Measurements from ENCODE around the gene GBP7.

Gene GBP7

DNA sequence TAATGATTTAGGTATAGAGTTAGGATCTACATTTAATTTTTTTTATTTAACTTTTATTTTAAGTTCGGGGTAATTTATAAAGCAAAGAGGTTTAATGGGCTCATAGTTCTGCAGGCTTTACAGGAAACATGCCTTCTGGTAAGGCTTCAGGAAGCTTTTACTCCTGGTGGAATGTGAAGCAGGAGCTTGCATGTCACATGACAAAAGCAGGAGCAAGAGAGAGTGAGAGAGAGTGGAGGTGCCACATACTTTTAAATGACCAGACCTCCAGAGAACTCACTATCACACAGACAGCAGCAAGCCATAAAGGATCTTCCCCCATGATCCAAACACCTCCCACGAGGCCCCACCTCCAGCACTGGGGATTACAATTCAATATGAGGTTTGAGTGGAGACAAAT, 32.3 kb downstream of the GBP7 start:
- TF ChIP-seq, protein P1, sequence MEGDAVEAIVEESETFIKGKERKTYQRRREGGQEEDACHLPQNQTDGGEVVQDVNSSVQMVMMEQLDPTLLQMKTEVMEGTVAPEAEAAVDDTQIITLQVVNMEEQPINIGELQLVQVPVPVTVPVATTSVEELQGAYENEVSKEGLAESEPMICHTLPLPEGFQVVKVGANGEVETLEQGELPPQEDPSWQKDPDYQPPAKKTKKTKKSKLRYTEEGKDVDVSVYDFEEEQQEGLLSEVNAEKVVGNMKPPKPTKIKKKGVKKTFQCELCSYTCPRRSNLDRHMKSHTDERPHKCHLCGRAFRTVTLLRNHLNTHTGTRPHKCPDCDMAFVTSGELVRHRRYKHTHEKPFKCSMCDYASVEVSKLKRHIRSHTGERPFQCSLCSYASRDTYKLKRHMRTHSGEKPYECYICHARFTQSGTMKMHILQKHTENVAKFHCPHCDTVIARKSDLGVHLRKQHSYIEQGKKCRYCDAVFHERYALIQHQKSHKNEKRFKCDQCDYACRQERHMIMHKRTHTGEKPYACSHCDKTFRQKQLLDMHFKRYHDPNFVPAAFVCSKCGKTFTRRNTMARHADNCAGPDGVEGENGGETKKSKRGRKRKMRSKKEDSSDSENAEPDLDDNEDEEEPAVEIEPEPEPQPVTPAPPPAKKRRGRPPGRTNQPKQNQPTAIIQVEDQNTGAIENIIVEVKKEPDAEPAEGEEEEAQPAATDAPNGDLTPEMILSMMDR (IDR thresholded peaks at IDR 0.05): no peak

DNA sequence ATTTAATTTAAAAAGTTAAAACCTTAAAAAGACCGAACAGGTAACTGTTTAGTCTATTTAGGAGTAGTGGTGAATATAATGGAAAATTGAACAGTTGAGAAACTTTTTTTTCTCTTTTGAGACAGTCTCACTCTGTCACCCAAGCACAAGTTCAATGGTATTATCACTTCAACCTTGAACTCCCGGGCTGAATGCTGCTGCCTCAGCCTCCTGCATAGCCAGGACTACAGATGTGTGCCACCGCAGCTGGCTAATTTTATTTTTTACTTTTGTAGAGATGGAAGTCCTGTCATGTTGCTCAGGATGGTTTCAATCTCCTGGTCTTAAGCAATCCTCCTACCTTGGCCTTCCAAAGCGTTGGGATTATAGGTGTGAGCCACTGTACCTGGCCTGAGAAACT, 33.6 kb downstream of the GBP7 start:
- TF ChIP-seq, protein P1 (IDR thresholded peaks at IDR 0.05): no peak

DNA sequence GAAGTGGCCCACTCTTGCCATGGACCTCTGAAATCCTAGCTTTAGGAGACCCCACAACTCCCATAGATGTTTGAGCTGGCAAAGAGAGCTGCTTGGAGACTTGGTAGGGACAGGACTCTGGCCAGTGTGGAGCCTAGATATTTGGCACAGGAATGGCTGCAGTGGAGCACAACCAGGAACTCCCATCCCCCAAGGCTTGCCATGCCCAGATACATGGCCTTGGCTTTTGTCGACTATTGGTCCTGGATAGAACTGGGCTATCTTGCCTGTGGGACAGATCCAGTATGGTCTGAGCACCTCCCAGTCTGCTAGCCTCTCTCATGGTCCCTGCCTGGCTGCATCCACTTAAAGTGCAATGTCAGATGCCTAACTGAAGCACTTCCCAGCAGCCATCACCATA, 42.1 kb downstream of the GBP7 start:
- TF ChIP-seq, protein P1 (IDR thresholded peaks at IDR 0.05): no peak

DNA sequence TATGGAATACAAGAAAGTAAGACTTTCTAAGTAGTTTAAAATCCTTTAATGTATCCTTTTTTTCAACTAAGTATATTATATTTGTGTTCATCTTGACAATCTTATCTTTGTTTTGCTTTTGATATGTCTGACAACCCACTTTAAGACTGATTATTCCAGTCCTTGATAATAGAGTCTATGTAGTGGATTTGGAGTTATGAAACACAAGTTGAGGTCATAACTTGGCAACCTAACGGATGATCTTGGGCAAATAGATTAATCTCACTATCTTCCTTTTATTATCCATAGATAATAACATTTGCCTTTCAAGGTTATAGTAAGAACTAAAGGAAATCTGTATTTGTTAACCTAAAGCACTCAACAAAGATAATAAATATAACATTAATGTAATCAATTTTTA, 45.1 kb downstream of the GBP7 start:
- TF ChIP-seq, protein P1 (IDR thresholded peaks at IDR 0.05): no peak

DNA sequence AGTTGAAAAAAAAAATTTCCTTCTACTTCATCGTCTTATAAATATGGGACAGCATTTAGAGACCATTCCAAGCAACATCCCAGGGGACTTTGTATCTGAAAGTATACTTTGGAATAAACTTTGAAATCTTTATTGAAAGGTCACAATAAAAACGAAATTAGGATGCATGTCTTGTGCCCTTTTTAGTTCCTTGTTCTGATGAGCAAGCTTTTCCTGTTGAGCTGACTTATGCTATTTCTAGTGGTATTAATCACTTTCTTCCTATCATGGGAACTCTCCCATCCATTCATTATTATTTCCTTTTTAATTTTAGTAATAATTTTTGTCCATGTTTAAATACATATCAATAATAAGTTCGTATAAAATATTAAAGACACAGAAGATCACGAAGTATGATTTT, 45.9 kb downstream of the GBP7 start:
- TF ChIP-seq, protein P1 (IDR thresholded peaks at IDR 0.05): no peak

DNA sequence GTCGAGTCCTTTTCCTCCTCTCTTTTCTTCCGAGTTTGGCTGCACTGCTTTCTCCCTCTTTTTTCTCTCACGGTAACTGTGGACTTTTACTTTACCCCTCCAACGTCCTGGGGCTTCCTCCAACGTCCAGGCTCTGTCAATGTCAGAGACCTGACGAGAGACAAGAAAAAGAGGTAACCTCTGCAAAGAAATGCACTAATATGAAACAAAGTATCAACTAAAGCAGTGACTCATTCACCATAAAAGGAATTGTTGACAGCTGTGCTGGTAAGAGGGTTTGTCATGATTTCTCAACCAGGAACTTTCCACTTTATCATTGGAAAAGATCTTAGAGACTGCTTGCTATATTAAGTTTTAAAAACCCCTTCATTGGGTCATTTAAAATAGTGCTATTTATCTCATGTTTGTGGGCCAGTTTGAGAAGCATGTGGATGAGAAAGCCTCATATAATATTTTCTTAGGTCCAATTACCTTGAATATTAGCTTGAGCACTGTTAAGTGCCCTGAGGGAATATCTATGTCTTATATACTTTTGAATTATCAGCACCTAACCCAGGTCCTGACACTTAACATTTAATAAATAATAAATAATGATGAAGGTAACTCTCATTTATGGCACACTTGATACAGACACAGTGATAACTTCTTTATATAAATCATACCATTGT, 49.8 kb downstream of the GBP7 start, which contains the start of gene GBP2:
GBP2 (minus strand) TSS at position 202 of the 668 bp plus-strand sequence. CDS start 4,148 bp downstream, outside the sequence.
- TF ChIP-seq, protein P1 (IDR thresholded peaks at IDR 0.05): no peak

DNA sequence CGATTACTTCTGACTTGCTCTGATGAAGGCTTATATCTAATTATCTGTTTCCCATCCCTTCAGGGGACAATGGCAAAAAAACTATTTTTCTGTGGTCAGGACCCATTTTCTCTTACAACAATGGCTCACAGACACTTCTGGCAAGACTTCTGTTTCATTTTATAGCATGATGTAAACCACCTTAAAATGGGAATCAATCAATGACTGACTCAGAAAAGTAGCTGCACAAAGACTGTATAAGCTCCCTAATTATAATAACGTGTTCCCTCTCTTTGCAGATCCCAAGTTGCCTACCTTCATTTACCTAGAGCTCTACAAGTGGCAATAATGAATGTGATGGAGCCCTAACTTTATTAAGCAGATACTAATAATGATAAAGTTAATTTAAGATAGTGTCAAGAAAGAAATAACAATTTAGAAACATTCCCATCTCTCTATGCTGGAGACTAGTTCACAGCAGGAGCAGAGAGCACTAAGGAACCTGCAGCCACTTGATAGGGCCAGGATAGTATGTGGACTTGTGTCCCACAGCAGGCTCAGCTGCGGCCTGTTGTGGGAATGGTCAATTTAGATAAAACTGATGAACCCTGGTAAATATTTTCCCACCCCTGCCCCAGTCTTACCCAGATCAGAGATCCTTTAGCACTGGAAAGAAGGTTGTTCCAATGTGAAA, 50.4 kb downstream of the GBP7 start:
- TF ChIP-seq, protein P1 (IDR thresholded peaks at IDR 0.05): no peak

Measured in LNCAP (cell line).